Inflammatory macrophage treated with lipopolysaccharide for 4 hours (primary cell): Measurements from ENCODE around the gene FAM9A.
"Not testable (repeated sequence)": the region's sequence is repeated elsewhere in the genome, so short reads cannot be mapped to it uniquely, and the experiment has no call there.

Source experiments
- DNase-seq: peaks from one replicate; pipeline ENCODE4 v3.0.0-alpha.2; 2020

FAM9A gene

DNA sequence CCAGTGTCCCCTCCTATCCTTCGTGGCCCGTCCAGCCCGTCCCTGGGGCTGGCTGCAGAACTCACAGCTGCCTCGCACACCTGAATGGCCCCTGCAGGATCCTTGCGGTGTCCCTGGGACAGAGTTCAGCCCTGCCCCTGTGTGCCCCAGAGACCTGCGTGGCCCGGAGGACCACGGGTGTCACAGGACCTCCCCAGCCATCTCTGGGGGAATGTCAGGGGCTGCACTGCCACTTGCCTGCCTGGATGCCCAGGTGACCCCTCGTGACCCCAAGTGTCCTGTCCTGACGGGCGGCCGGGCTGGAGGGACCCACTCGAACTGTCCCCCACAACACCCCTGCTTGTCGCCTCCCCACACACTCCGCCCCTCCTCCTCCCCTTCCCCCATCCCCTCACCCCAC, 832 bp downstream of the FAM9A start:
- DNase-seq, result not testable (repeated sequence)

DNA sequence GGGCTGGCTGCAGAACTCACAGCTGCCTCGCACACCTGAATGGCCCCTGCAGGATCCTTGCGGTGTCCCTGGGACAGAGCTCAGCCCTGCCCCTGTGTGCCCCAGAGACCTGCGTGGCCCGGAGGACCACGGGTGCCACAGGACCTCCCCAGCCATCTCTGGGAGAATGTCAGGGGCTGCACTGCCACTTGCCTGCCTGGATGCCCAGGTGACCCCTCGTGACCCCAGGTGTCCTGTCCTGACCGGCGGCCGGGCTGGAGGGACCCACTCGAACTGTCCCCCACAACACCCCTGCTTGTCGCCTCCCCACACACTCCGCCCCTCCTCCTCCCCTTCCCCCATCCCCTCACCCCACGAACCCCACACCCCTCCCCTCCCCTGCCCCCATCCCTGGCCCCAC, 1.9 kb downstream of the FAM9A start:
- DNase-seq, result not testable (repeated sequence)

DNA sequence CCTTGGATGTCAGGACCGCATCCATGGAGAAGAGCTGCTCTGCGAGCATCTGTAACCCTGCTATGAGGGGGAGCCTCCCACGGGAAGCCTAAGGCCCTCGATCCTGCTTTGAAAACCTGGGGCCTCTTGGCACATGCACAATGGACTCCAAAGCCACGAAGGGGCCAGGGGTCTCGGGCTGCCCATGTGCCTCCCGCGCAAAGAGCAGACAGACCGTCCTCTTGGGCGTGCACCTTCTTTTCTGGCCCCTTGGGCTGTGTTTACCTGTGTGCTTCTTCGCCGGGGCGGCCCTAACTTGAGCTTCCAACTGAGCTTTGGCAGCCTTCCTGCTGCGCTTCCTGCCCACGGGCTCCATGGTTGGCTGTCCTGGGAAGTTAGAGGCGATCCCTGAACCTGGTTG, 2.5 kb downstream of the FAM9A start:
- DNase-seq, result not testable (repeated sequence)

DNA sequence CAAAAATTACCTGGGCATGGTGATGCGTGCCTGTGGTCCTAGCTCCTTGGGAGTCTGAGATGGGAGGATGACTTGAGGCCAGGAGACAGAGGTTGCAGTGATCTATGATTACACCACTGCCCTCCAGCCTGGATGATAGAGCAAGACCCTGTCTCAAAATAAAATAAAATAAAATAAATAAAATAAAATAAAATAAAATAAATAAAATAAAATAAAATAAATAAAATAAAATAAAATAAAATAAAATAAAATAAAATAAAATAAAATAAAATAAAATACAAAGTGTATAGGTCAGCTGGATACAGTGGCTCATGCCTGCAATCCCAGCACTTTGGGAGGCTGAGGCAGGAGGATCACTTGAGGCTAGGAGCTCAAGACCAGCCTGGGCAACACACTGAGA, 14.1 kb downstream of the FAM9A start:
- not testable (repeated sequence) for DNase-seq

DNA sequence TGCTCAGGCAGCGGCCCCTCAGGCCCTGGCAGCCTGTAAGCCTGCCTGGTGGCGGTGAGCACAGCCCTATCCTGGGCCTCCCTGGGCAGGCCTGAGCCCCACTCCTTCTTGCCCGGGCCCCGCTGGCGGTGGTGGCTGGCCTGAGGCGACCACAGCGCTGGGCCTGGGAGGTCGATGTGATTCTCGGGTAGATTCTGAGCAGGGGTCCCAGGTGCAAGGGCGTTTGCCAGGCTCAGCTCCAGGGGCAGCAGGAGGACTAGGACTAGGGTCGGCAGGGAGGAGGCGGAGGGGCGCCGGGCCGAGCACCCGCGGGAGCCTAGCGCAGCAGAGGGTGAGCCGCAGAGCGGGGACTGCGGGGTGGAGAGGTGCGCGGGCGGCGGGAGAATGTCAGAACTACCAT, 17.0 kb downstream of the FAM9A start:
- DNase-seq, result no peak

DNA sequence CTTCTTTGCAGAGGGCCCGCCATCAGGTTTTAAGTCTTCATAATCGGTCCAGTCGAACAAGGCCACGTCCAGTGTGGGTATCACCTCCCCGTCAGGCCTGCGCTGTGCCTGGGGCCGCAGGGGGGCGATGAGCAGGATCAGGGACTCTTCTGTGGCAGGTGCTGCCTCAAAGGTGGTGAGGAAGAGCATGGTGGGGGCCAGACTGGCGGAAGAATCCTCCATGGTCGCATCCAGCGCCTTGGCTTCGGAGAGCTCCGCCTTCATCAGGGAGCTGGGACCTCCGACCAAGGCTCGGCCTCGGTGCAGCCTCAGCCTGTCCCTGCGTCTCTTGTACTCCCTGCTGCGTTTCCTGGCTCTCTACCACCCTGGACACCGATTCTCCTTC, 17.5 kb downstream of the FAM9A start:
- DNase-seq, result no peak

DNA sequence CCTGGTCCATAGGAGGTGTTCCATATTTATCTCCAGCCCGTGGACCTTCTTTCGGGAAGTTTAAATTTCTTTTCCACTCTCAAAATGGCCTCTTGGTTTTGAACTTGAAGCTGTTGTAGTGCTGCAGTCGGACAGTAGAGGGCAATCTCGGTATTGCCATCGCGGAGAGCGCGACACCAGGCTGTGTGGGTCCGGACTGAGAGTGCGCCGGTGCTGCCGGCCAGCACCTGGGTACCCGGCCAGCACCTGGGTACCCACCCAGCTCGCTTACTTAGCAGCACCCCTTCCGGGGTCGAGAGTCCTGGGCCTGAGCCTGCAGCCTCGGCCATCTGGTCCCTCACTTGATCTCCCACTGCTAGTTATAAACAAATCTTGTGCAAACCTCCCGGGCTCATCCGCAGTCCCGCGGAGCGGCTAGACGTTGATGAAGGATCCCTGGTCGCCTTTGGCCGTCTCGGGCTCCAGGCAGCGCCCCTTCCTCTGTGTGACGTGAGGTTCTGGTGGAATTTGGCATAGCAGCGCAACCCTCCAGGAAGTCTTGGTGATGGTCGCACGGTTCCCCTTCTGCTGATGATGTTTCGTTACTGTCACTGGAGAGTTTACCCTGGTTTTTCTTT, 18.0 kb downstream of the FAM9A start:
- peak; percentile 0 for DNase-seq

DNA sequence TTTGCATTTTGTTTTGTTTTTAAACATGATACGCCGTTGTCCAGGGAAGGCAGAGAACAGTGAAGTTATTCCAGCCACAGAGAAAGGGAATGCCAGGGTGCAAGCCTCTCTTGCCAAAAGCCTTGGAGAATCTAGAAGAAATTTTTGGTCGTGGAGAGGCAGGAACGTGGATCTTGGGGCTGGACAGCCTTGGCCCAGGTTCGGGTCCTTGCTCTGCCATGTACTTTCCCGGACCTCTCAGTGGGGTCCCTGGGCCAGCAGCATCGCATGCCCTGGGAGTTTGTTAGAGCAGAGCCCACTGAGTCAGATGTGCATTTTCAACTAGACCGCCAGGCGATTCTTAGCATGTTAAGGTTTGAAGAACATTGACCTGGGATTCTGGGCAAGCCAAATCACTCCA, 18.6 kb downstream of the FAM9A start:
- no peak for DNase-seq

DNA sequence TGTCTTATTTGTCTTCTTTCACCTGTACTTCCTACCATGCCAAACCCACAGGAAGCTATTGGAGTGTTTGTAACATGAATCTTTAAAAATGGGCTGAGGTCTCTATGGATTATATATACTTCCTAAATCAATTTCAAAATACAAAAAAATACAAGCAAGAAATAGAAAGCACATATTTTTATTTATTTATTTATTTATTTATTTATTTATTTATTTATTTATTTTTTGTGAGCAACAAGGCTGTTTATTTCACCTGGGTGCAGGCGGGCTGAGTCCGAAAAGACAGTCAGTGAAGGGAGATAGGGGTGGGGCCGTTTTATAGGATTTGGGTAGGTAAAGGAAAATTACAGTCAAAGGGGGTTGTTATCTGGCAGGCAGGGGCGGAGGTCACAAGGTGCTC, 19.3 kb downstream of the FAM9A start:
- DNase-seq, result not testable (repeated sequence)

DNA sequence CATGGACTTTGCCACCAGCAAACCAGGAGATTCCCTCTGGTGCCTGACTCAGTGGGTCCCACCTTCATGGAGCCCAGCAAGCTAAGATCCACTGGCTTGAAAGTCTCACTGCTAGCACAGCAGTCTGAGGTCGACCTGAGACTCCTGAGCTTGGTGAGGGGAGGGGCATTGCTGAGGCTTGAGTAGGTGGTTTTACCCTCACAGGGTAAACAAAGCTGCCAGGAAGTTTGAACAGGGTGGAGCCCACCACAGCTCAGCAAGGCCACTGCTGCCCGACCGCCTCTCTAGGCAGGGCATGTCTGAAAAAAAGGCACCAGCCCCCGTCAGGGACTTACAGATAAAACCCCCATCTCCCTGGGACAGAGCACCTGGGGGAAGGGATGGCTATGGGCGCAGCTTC, 28.1 kb downstream of the FAM9A start:
- DNase-seq, result no peak

DNA sequence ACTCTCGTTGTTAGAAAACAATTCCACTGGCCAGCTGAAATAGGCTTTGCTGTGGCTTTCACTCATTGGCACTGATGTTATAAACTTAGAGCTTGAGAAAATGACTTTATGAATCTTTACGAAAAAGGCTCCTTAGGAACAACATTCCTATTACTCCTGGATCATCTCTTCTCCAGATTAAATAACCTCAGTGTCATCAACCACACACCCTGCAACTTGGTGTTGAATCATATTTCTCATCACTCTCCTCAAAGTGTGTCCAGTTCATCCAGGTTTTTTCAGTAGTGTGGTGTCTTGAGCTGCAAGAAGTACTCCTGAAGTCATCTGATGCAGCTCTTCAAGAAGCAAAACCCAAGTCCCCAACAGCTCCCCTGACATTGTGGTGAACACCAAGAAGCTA, 41.2 kb downstream of the FAM9A start:
- DNase-seq, result no peak

DNA sequence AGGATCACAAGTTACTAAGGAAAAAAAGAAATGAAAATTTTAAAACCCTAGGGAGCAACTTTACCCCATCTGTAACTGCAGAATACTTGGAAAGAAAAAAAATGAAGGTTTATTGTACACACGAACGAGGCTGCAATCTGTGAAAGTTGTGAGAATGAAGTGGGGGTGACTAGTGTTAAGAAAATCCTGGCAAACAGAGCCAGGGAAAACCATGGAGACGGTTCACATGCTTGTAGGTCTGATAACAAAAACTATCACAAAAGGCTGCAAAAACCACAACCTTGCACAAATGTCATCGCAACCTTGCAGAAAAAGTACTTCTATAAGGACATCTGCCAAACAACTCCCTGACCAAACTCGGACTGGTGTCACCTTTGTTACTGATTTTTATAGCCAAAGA, 42.5 kb downstream of the FAM9A start:
- DNase-seq, result not testable (repeated sequence)

DNA sequence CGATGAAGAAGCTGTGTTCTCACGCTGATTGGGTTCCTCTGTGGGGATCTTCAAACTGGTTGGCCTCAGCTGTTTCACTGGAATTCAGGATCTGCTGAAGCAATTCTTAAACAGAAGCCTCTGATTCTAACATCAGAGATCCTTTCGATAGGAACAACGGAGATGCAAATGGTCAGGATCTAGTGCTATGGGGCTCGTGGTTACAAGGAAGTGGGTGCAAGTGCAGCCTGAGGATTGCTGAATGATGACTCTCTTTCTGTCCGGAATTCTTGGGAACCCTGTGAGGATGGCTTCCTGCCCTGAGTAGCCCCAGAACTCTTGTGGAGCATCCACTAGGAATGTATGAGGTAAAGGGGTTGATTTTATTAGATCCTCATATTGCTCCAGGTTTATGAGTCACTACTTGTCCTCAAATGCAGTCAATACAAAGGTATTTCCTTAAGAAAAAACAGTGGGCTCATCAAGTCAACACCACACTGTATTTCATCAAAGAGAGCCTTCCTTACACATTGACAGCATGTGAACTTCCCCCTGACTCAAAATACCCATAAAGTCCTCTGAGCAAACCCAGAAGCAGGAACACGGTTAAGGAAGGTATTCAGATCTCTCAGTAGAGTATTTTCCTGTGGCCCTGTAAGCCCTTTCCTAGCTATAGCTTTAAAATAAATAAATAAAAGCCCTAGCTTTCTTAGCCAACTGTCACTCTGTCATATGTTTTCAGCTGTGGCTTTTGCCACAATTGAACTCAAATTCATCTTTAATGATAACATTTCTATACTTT, 43.4 kb downstream of the FAM9A start:
- DNase-seq, result not testable (repeated sequence)

DNA sequence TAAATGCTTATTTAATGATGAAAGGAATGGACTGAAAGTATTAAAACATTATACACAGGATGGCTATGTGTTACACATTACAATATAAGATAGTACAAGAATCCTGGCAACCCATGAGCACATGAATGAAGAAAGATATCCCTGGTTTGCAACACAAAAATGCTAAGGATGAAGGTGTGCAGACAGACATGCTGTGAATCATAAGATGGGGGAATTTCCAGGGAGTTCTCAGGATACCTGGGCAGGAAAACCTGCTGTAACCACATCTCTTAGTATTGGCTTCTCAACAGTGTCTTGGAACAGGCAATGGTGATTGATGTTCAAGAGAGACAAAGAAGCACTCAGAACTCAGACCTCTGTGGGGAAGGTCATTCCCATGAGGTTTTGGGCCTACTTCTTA, 45.4 kb downstream of the FAM9A start:
- no peak for DNase-seq

DNA sequence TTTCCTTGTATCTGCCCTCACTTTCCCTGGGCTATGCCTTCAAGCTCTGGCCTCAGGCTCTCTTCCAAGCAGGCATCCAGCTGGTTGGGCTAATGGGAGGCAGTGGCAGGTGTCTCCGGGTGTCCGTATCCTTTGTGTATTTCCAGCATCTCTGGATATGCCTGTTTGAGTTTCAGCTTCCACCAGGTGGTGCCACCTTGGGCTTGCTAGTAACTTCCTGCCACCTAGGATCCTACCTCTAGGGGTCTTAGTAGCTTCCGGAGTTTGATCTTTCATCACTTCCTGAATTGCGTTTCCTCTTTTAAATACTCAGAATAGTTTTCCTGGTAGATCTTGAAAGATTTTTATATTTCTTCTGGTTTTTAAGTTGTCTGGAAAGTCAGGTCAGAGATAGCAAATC, 46.1 kb downstream of the FAM9A start:
- DNase-seq, result no peak

DNA sequence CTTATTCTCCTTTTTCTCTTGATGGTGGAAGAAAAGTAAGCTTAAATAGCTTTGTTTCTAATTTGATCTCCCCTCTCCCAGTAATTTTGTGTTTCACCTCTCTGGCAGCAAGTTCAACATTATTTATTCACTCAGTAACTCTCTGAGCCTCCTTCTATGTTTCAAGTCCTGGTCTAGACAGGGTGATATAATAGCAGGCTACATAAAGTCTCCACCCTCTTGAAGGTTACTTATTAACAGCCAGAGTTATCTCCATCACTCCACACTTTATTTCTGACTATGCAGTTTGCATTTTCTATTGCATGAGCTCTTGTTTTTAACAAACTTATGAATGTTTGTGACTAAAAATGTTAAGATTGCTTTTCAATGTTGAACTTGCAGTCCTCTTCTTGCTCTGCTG, 51.5 kb downstream of the FAM9A start:
- DNase-seq, result no peak

DNA sequence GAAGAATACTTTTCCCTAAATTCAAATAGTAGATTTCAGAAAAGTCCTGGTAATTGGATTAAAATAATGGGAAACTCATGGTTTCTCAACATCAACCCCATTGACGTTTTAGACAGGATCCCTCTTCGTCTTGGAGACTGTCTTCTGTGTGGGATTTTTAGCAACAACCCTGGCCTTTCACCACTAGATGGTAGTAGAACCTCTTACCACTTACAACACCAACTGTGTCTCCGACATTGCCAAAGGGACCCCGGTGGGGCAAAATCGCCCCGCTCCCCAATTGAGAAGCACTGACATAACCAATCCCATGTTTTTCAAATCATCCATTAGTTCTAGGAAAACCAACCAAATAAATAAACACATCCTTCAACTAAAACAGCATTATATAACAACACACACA, 52.3 kb downstream of the FAM9A start:
- no peak for DNase-seq

DNA sequence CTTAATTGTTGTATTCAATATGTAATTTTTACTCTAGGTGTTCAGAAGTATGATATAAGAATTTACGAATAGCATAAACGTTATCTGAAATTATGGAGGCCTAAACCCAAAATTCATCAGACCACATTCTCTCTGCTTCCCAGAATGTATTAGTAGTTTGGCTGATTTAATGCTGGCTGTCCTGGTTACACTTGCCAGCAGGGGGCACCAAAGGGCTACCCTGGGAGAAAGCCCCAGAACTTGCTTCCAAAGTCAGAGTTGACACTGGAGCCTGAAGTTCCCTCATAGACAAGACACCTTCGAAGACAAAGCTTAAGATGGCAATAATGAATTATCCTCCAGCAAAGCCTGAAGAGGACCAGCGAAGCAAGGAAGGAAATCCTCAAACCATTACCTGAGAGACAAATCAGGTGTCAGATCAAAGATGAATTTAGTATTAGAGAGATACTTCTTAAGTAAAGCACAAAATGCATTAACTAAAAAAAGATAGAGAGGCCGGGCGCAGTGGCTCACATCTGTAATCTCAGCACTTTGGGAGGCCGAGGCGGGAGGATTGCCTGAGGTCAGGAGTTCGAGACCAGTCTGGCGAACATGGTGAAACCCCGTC, 58.0 kb downstream of the FAM9A start:
- peak; percentile 21 for DNase-seq

DNA sequence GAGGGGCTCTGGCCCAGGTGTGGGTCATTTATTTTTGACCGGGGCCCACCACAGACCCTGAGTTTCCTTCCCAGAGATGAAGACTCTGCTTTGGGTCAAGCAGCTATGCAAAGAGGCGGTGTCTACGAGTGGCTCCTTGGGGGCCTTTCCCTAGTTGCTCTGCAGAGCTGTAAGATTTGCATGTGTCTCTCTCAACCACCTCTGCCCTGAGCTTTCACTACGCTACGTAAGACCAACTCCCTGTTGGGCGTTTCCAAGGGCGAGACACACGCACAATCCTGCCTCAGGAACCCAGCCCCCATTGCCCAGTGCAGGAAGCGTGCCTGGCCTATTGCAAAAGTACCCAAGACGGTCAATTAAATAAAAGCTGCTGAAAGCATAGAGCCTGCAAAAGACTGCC, 59.2 kb downstream of the FAM9A start:
- no peak for DNase-seq
